ENCODE results near the gene TCP11L1.

GRCh38 chr11:33027233-33027632 lies 12.1 kb upstream of the TCP11L1 start:
- TF ChIP-seq CTCF (IDR thresholded peaks at IDR 0.05) (no peak), EZH2 (IDR thresholded peaks at IDR 0.05; ENCODE audit: borderline replicate concordance, insufficient read depth, low read depth, low read length, poor library complexity, severe bottlenecking) (no peak)
